Gastrocnemius medialis (tissue), 4 donors: Measurements from ENCODE around the gene NCOA7. TPM values are rescaled to one million over a fixed set of nuclear protein-coding genes. Genes with fewer than 3 reads are reported as not detected.

Experiments used
- ATAC-seq, 2 donors: fragments of 150-250 bp; one replicate each; pipeline ENCODE4 v1.9.1; 2016
- DNase-seq, 2 donors: peaks; one replicate each; pipeline ENCODE4 v3.0.0-alpha.2; 2019
- H3K27ac ChIP-seq, 4 donors: fragments of 200-600 bp; sonication (generic); 1 replicate in 1 of 4; 2 replicates in 3 of 4; pipeline ENCODE4 v1.5.1; 2016 to 2018; ENCODE audit warnings: mild to moderate bottlenecking in 2 of 4, moderate library complexity in 1 of 4
- H3K27me3 ChIP-seq, 3 donors: fragments of 200-600 bp; sonication (generic) in 2 of 3; 1 replicate in 1 of 3; 2 replicates in 2 of 3; pipeline versions ENCODE4 v1.5.1 to v1.6.0; 2016 to 2019; ENCODE audit warnings: mild to moderate bottlenecking in 1 of 3, moderate library complexity in 1 of 3
- H3K36me3 ChIP-seq, 2 donors: fragments of 200-600 bp; sonication (generic) in 1 of 2; one replicate each; pipeline ENCODE4 v1.5.1; 2017 to 2018
- H3K4me1 ChIP-seq, 2 donors: fragments of 200-600 bp; sonication (generic) in 1 of 2; one replicate each; pipeline ENCODE4 v1.5.1; 2016 to 2017; ENCODE audit warnings: mild to moderate bottlenecking in 2 of 2
- H3K4me3 ChIP-seq, 4 donors: fragments of 200-600 bp; sonication (generic) in 3 of 4; 1 replicate in 1 of 4; 2 replicates in 3 of 4; pipeline ENCODE4 v1.5.1; 2016 to 2019; ENCODE audit warnings: mild to moderate bottlenecking in 2 of 4
- H3K9me3 ChIP-seq, 3 donors: fragments of 200-600 bp; sonication (generic) in 2 of 3; 1 replicate in 1 of 3; 2 replicates in 2 of 3; pipeline ENCODE4 v1.5.1; 2016 to 2019
- POLR2A ChIP-seq, 2 donors: fragments of 450-650 bp; IDR thresholded peaks; one replicate each; pipeline ENCODE4 v1.6.1; 2017; ENCODE audit warnings: antibody characterized with exemption in 2 of 2, mild to moderate bottlenecking in 2 of 2, moderate library complexity in 2 of 2
- in situ Hi-C, 4 donors: fragments of 200-750 bp; cut with MboI; loops; one replicate each; pipeline versions ENCODE4 v1.15.0 to v1.8.0; 2017; ENCODE audit warnings: low sequenced_read_pairs in 4 of 4
- intact Hi-C: fragments of 100-400 bp; cut with DNase I; formaldehyde crosslinking; loops from one replicate; pipeline ENCODE4 v1.15.1; 2023; ENCODE audit warnings: low total_unique reads
- total RNA-seq, 4 donors: library from RNA; depleted of rRNA; stranded (reverse); fragments of >200 nt; gene quantifications; one replicate each; pipeline versions ENCODE4 v1.1.0 to v1.2.3, GENCODE V29; 2016
- TF ChIP-seq, protein P1 (sequence below), 5 experiments: fragments of 450-650 bp in 3 of 5; fragments of 200-600 bp in 2 of 5; sonication (generic) in 2 of 5; IDR thresholded peaks in 4 of 5; conservative IDR thresholded peaks in 1 of 5; 1 replicate in 4 of 5; 2 replicates in 1 of 5; pipeline ENCODE4 v1.5.1; 2016 to 2019; ENCODE audit warnings: antibody characterized with exemption in 5 of 5, mild to moderate bottlenecking in 3 of 5, moderate library complexity in 3 of 5

The NCOA7 gene
- total RNA-seq, 4 donors from 2014 or later, result 7.0 to 9.5 (median 9.2) TPM

- Histone ChIP-seq H3K4me1 (peaks cover 0 to 13% of the 10 kb centered on the region in 2 donors), H3K9me3 (no peaks in the 10 kb centered on the region), H3K36me3 (no peaks in the 10 kb centered on the region), H3K27ac (no peak overlapping the region), H3K4me3 (no peak overlapping the region), H3K27me3 (no peaks in the 10 kb centered on the region)
- DNase-seq (no peak), ATAC-seq (no peak)
- no peak for TF ChIP-seq POLR2A (IDR thresholded peaks at IDR 0.05)
- TF ChIP-seq, protein P1, sequence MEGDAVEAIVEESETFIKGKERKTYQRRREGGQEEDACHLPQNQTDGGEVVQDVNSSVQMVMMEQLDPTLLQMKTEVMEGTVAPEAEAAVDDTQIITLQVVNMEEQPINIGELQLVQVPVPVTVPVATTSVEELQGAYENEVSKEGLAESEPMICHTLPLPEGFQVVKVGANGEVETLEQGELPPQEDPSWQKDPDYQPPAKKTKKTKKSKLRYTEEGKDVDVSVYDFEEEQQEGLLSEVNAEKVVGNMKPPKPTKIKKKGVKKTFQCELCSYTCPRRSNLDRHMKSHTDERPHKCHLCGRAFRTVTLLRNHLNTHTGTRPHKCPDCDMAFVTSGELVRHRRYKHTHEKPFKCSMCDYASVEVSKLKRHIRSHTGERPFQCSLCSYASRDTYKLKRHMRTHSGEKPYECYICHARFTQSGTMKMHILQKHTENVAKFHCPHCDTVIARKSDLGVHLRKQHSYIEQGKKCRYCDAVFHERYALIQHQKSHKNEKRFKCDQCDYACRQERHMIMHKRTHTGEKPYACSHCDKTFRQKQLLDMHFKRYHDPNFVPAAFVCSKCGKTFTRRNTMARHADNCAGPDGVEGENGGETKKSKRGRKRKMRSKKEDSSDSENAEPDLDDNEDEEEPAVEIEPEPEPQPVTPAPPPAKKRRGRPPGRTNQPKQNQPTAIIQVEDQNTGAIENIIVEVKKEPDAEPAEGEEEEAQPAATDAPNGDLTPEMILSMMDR (IDR thresholded peaks at IDR 0.05 in 4 of 5, conservative IDR thresholded peaks at IDR 0.05 in 1 of 5), result no peak
- intact Hi-C loops, result no loop called here
- in situ Hi-C loops, result loop anchor here in 1 of 4 donors (25.0 kb wide), 1 partner anchor 95 kb away; the partner anchor contains the start of gene HINT3
These were observed 76.8 kb downstream of the NCOA7 start for GRCh38 chr6:125867483-125867942.

DNA sequence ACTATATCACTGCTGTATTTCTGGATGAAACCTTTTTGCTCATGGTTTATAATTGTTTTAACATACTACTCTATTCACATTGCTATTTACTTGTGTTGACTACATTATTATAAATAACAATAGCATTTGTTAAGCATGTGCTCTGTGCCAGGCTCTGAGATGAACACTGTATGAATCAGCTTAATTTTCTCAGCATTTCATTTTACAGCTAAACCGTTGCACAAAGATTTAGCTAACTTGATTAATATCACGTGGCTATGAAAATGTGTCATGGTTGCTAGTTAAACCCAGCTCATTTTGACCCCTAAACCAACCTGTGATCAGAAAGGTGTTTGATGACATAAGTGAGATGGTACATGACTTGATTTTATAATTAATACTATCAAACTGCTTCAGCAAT lies 77.5 kb downstream of the NCOA7 start:
- in situ Hi-C loops, result loop anchor here in 1 of 4 donors (25.0 kb wide), 1 partner anchor 94 kb away; the partner anchor contains the start of gene HINT3
- H3K9me3 ChIP-seq, result no peaks in the 10 kb centered on the region
- TF ChIP-seq, protein P1 (IDR thresholded peaks at IDR 0.05 in 4 of 5, conservative IDR thresholded peaks at IDR 0.05 in 1 of 5), result no peak
- intact Hi-C loops, result no loop called here
- no peak for ATAC-seq
- peaks cover 0 to 13% of the 10 kb centered on the region in 2 donors for H3K4me1 ChIP-seq
- DNase-seq, result no peak
- peak overlapping the region in 3 of 4 donors; percentile 21 to 57 (median 57) for H3K27ac ChIP-seq
- no peaks in the 10 kb centered on the region for H3K36me3 ChIP-seq
- H3K4me3 ChIP-seq, result no peak overlapping the region
- no peaks in the 10 kb centered on the region for H3K27me3 ChIP-seq

DNA sequence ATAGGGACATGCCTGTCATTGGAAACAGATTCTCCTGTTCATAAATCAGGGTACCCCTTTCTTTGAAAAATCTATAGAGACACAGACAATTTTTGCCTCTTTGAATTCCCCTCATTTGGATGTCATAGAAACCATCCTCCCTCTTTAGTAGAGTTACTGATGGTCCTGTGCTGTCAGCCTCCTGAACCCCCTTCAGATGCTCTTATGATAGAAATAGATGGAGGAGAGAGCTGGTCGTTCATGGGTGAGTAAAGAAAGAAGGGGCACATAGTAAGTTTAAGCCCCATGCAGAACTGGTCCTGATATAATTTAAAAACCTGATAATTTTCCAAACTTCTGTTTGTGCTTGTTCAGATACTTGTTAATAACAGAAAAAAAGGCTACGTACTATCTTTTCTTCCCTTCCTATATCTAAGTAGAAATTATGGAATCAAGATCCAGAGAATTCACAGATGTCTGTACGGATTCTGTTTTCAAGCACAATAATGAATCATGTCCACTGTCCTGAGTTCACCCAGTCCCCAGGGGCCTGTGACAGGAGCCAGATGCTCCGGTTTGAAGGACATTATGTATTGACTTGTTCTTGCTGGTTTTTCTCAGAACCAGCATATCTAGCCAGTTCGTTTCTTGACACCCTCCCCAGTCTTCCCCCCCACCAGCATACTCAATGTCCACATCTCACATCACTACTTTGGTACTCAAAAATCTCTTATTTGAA lies 78.1 kb downstream of the NCOA7 start:
- TF ChIP-seq, protein P1 (IDR thresholded peaks at IDR 0.05 in 4 of 5, conservative IDR thresholded peaks at IDR 0.05 in 1 of 5), result no peak
- no peak for TF ChIP-seq POLR2A (IDR thresholded peaks at IDR 0.05)
- ATAC-seq, result peak; percentile 60 to 81
- H3K27ac ChIP-seq, result peak overlapping the region; percentile 26 to 57 (median 57)
- in situ Hi-C loops, result loop anchor here in 1 of 4 donors (25.0 kb wide), 1 partner anchor 93 kb away; the partner anchor contains the start of gene HINT3
- H3K9me3 ChIP-seq, result no peaks in the 10 kb centered on the region
- H3K4me1 ChIP-seq, result peaks cover 0 to 13% of the 10 kb centered on the region in 2 donors
- intact Hi-C loops, result no loop called here
- no peaks in the 10 kb centered on the region for H3K36me3 ChIP-seq
- no peak overlapping the region for H3K4me3 ChIP-seq
- peak; percentile 6 to 54 for DNase-seq
- H3K27me3 ChIP-seq, result no peaks in the 10 kb centered on the region

DNA sequence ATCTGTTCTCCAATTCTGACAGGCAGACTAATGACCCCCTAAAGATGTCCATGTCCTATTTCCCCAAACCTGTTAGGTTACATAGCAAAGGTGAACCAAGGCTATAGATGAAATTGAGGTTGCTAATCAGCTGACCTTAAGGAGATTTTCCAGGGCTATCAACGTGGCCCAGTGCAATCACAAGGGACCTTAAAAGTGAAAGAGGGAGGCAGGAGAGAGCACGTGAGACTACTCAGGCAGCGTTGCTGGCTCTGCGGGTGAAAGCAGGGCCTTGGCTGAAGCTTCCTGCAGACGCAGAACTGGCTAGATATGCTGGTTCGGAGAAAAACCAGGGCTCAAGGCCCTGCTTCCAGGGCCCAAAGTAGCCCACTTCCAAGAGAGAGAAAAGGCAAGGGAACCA lies 78.7 kb downstream of the NCOA7 start:
- no peak for DNase-seq
- TF ChIP-seq, protein P1 (IDR thresholded peaks at IDR 0.05 in 4 of 5, conservative IDR thresholded peaks at IDR 0.05 in 1 of 5), result no peak
- TF ChIP-seq POLR2A (IDR thresholded peaks at IDR 0.05), result no peak
- intact Hi-C loops, result no loop called here

More for the DNA sequence above, 78.7 kb downstream of the NCOA7 start:
- Histone ChIP-seq H3K36me3 (no peaks in the 10 kb centered on the region), H3K4me3 (no peak overlapping the region), H3K27me3 (no peaks in the 10 kb centered on the region), H3K4me1 (peaks cover 0 to 13% of the 10 kb centered on the region in 2 donors), H3K9me3 (no peaks in the 10 kb centered on the region), H3K27ac (peak overlapping the region; percentile 26 to 57 (median 57))
- in situ Hi-C loops, result loop anchor here in 1 of 4 donors (25.0 kb wide), 1 partner anchor 93 kb away; the partner anchor contains the start of gene HINT3
- no peak for ATAC-seq
